ENCODE measurements around the gene FAM131B.

Gene FAM131B

GRCh38 chr7:143327903-143328302 is 34.6 kb downstream of the FAM131B start:
- H3F3A ChIP-seq (ENCODE audit: insufficient read depth, low read length), result no peaks in the 10 kb centered on the region
- no peaks in the 10 kb centered on the region for H3K4me1 ChIP-seq (ENCODE audit: low read length)
- no peak overlapping the region for H3K4me3 ChIP-seq (ENCODE audit: low read length)
- TF ChIP-seq EZH2phosphoT487 (IDR thresholded peaks at IDR 0.05; ENCODE audit: low read length) (no peak), EZH2 (optimal IDR thresholded peaks at IDR 0.05; ENCODE audit: low read depth, low read length) (no peak), CTCF (IDR thresholded peaks at IDR 0.05; ENCODE audit: low read length) (no peak)
- no peak for DNase-seq
- H3K79me2 ChIP-seq (ENCODE audit: low read length), result no peaks in the 10 kb centered on the region
- no peak overlapping the region for H3K4me2 ChIP-seq (ENCODE audit: low read depth, low read length)
- H2AFZ ChIP-seq (ENCODE audit: low read length), result no peak overlapping the region
- H3K9me2 ChIP-seq (replicated peaks; ENCODE audit: insufficient read depth, low read length), result no peaks in the 10 kb centered on the region
- H3K27ac ChIP-seq (ENCODE audit: low read length), result no peak overlapping the region
- H3K9me3 ChIP-seq (replicated peaks; ENCODE audit: insufficient read depth, low read length), result no peaks in the 10 kb centered on the region
- H3K9ac ChIP-seq (ENCODE audit: low read length), result no peak overlapping the region
- H4K20me1 ChIP-seq (ENCODE audit: insufficient read depth, low read length), result no peaks in the 10 kb centered on the region
- H3K27me3 ChIP-seq (replicated peaks; ENCODE audit: insufficient read depth, low read length), result no peaks in the 10 kb centered on the region
- H3K36me3 ChIP-seq (replicated peaks; ENCODE audit: insufficient read depth, low read length), result no peaks in the 10 kb centered on the region

GRCh38 chr7:143325240-143325639 is 37.3 kb downstream of the FAM131B start:
- Histone ChIP-seq H4K20me1 (ENCODE audit: insufficient read depth, low read length) (no peaks in the 10 kb centered on the region), H3K9me3 (replicated peaks; ENCODE audit: insufficient read depth, low read length) (no peaks in the 10 kb centered on the region), H3K9me2 (replicated peaks; ENCODE audit: insufficient read depth, low read length) (no peaks in the 10 kb centered on the region), H3K4me2 (ENCODE audit: low read depth, low read length) (no peak overlapping the region), H2AFZ (ENCODE audit: low read length) (no peak overlapping the region), H3K79me2 (ENCODE audit: low read length) (no peaks in the 10 kb centered on the region), H3K4me1 (ENCODE audit: low read length) (no peaks in the 10 kb centered on the region), H3K4me3 (ENCODE audit: low read length) (no peak overlapping the region), H3K27me3 (replicated peaks; ENCODE audit: insufficient read depth, low read length) (no peaks in the 10 kb centered on the region), H3K36me3 (replicated peaks; ENCODE audit: insufficient read depth, low read length) (no peaks in the 10 kb centered on the region), H3K27ac (ENCODE audit: low read length) (no peak overlapping the region), H3K9ac (ENCODE audit: low read length) (no peak overlapping the region), H3F3A (ENCODE audit: insufficient read depth, low read length) (no peaks in the 10 kb centered on the region)
- no peak for DNase-seq
- TF ChIP-seq CTCF (IDR thresholded peaks at IDR 0.05; ENCODE audit: low read length) (no peak), EZH2phosphoT487 (IDR thresholded peaks at IDR 0.05; ENCODE audit: low read length) (no peak), EZH2 (optimal IDR thresholded peaks at IDR 0.05; ENCODE audit: low read depth, low read length) (no peak)

GRCh38 chr7:143323653-143324052 is 38.9 kb downstream of the FAM131B start:
- H3K4me3 ChIP-seq (ENCODE audit: low read length), result no peak overlapping the region
- H3K9ac ChIP-seq (ENCODE audit: low read length), result no peak overlapping the region
- no peak overlapping the region for H3K4me2 ChIP-seq (ENCODE audit: low read depth, low read length)
- no peak for DNase-seq
- no peaks in the 10 kb centered on the region for H3K36me3 ChIP-seq (replicated peaks; ENCODE audit: insufficient read depth, low read length)
- H3K79me2 ChIP-seq (ENCODE audit: low read length), result no peaks in the 10 kb centered on the region
- no peaks in the 10 kb centered on the region for H4K20me1 ChIP-seq (ENCODE audit: insufficient read depth, low read length)
- no peaks in the 10 kb centered on the region for H3K9me2 ChIP-seq (replicated peaks; ENCODE audit: insufficient read depth, low read length)
- no peak overlapping the region for H3K27ac ChIP-seq (ENCODE audit: low read length)
- no peak overlapping the region for H2AFZ ChIP-seq (ENCODE audit: low read length)
- H3F3A ChIP-seq (ENCODE audit: insufficient read depth, low read length), result no peaks in the 10 kb centered on the region
- TF ChIP-seq EZH2phosphoT487 (IDR thresholded peaks at IDR 0.05; ENCODE audit: low read length) (no peak), EZH2 (optimal IDR thresholded peaks at IDR 0.05; ENCODE audit: low read depth, low read length) (no peak), CTCF (IDR thresholded peaks at IDR 0.05; ENCODE audit: low read length) (no peak)
- no peaks in the 10 kb centered on the region for H3K9me3 ChIP-seq (replicated peaks; ENCODE audit: insufficient read depth, low read length)
- no peaks in the 10 kb centered on the region for H3K27me3 ChIP-seq (replicated peaks; ENCODE audit: insufficient read depth, low read length)
- H3K4me1 ChIP-seq (ENCODE audit: low read length), result no peaks in the 10 kb centered on the region

Data from MM.1S (cell line).